Fibroblast of lung (primary cell): ENCODE measurements around the gene SLC38A2. TPM values are rescaled to one million over a fixed set of nuclear protein-coding genes. Genes with fewer than 3 reads are reported as not detected.

Source experiments
- DNase-seq, 2 donors: peaks; one replicate each; pipeline versions ENCODE4 v3.0.0 to v3.0.0-alpha.2; 2010; ENCODE audit warnings: low read depth in 2 of 2
- H2AFZ ChIP-seq: 2 replicates; pipeline ENCODE4 v1.5.1; 2012; ENCODE audit warnings: low read length, control low read depth, inconsistent platforms
- H3K27ac ChIP-seq: 2 replicates; pipeline ENCODE4 v1.5.1; 2011; ENCODE audit warnings: low read length, control low read depth; ENCODE audit not compliant: insufficient read depth
- H3K27me3 ChIP-seq: 2 replicates; pipeline ENCODE4 v1.5.1; 2011; ENCODE audit warnings: mild to moderate bottlenecking, low read length; ENCODE audit not compliant: control insufficient read depth, insufficient read depth
- H3K36me3 ChIP-seq: 2 replicates; pipeline ENCODE4 v1.5.1; 2011; ENCODE audit warnings: low read length; ENCODE audit not compliant: control insufficient read depth, insufficient read depth
- H3K4me1 ChIP-seq: 2 replicates; pipeline ENCODE4 v1.5.1; 2011; ENCODE audit warnings: low read length; ENCODE audit not compliant: control insufficient read depth, insufficient read depth; ENCODE audit errors: extremely low read depth
- H3K4me2 ChIP-seq: 2 replicates; pipeline ENCODE4 v1.5.1; 2011; ENCODE audit warnings: low read length, control low read depth; ENCODE audit not compliant: insufficient read depth; ENCODE audit errors: extremely low read depth
- H3K4me3 ChIP-seq, 4 experiments: fragments of 200-600 bp in 1 of 4; sonication (generic) in 1 of 4; replicated peaks in 1 of 4; 2 replicates each; pipeline ENCODE4 v1.5.1; 2011 to 2016; ENCODE audit warnings: low read length in 4 of 4, low read depth in 3 of 4, mild to moderate bottlenecking in 3 of 4, control low read depth in 2 of 4, inconsistent platforms in 1 of 4, mixed read lengths in 1 of 4; ENCODE audit not compliant: insufficient read depth in 1 of 4; ENCODE audit errors: control extremely low read depth in 1 of 4
- H3K79me2 ChIP-seq: 2 replicates; pipeline ENCODE4 v1.5.1; 2012; ENCODE audit warnings: mild to moderate bottlenecking, low read length, inconsistent platforms; ENCODE audit not compliant: control insufficient read depth, insufficient read depth
- H3K9ac ChIP-seq: 2 replicates; pipeline ENCODE4 v1.5.1; 2011; ENCODE audit warnings: mild to moderate bottlenecking, low read length, control low read depth; ENCODE audit not compliant: insufficient read depth
- H3K9me3 ChIP-seq: 2 replicates; pipeline ENCODE4 v1.5.1; 2012; ENCODE audit warnings: low read depth, low read length; ENCODE audit not compliant: control insufficient read depth, insufficient read depth
- H4K20me1 ChIP-seq: 2 replicates; pipeline ENCODE4 v1.5.1; 2011; ENCODE audit warnings: low read length; ENCODE audit not compliant: control insufficient read depth, insufficient read depth; ENCODE audit errors: extremely low read depth
- EZH2 ChIP-seq: IDR thresholded peaks from 2 replicates; pipeline ENCODE4 v1.5.1; 2012; ENCODE audit warnings: low read length, control low read depth, mild to moderate bottlenecking; ENCODE audit errors: missing control alignments
- polyA plus RNA-seq, 2 donors: library from polyadenylated mRNA; depleted of rRNA in 1 of 2; stranded (reverse) in 1 of 2; unstranded in 1 of 2; fragments of >200 nt; gene quantifications; 2 replicates each; pipeline ENCODE4 v1.2.1, GENCODE V29; 2011 to 2012; ENCODE audit warnings: missing spikeins in 1 of 2
- total RNA-seq: library from RNA; depleted of rRNA; stranded (reverse); fragments of >200 nt; gene quantifications from 2 replicates; pipeline ENCODE4 v1.2.1, GENCODE V29; 2014
- TF ChIP-seq, protein P1 (sequence below), 2 donors: IDR thresholded peaks in 1 of 2; conservative IDR thresholded peaks in 1 of 2; 1 replicate in 1 of 2; 2 replicates in 1 of 2; pipeline ENCODE4 v1.5.1; 2011 to 2012; ENCODE audit warnings: low read length in 2 of 2, control low read depth in 1 of 2, inconsistent platforms in 1 of 2, low read depth in 1 of 2, mild to moderate bottlenecking in 1 of 2

The SLC38A2 gene
- total and polyA plus RNA-seq, 2 donors (not counting 1 experiment from before 2014, with no cell fraction given), result 940 to 1,357 TPM

DNA sequence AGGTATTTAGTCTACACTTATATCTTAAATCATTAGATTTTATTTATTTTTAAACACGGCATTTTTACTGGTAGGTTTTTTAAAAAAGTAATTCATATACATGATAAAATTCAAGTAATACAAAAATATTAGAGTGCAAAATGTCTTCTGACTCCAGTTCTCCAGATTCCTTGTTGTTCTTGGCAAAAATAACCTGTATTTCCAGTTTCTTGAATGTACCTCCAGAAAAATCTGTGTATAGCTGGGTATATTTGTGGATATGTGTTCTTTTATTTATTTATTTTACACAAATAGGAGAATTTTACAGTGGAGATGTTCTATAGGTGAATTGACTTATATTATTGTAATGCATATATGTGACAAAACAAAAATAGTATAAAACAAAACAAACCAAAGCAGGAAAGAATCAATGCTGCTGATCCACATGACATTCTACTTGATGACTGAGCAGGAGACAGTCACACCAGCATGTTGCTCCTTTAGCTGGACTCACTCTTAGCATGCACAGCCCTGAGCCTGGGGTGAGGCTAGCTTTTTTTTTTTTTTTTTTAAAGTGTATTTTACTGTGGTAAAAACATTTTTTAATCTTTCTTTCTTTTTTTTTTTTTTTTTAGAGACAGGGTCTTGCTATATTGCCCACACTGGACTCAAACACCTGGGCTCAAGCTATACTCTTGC is 42.2 kb upstream of the SLC38A2 start:
- no peak for TF ChIP-seq EZH2
- TF ChIP-seq, protein P1, sequence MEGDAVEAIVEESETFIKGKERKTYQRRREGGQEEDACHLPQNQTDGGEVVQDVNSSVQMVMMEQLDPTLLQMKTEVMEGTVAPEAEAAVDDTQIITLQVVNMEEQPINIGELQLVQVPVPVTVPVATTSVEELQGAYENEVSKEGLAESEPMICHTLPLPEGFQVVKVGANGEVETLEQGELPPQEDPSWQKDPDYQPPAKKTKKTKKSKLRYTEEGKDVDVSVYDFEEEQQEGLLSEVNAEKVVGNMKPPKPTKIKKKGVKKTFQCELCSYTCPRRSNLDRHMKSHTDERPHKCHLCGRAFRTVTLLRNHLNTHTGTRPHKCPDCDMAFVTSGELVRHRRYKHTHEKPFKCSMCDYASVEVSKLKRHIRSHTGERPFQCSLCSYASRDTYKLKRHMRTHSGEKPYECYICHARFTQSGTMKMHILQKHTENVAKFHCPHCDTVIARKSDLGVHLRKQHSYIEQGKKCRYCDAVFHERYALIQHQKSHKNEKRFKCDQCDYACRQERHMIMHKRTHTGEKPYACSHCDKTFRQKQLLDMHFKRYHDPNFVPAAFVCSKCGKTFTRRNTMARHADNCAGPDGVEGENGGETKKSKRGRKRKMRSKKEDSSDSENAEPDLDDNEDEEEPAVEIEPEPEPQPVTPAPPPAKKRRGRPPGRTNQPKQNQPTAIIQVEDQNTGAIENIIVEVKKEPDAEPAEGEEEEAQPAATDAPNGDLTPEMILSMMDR (conservative IDR thresholded peaks at IDR 0.05 in 1 of 2, IDR thresholded peaks at IDR 0.05 in 1 of 2; ENCODE audit: low read depth in 1 of 2, low read length in 2 of 2), result no peak
- peaks cover 2% of the 10 kb centered on the region for H3K4me1 ChIP-seq
- no peak overlapping the region for H3K27ac ChIP-seq
- H3K79me2 ChIP-seq, result no peaks in the 10 kb centered on the region
- no peak overlapping the region for H3K4me3 ChIP-seq
- H2AFZ ChIP-seq, result no peak overlapping the region
- no peak for DNase-seq
- no peaks in the 10 kb centered on the region for H4K20me1 ChIP-seq
- no peaks in the 10 kb centered on the region for H3K27me3 ChIP-seq
- no peaks in the 10 kb centered on the region for H3K36me3 ChIP-seq
- H3K9me3 ChIP-seq, result no peaks in the 10 kb centered on the region
- H3K9ac ChIP-seq, result no peak overlapping the region
- no peak overlapping the region for H3K4me2 ChIP-seq

DNA sequence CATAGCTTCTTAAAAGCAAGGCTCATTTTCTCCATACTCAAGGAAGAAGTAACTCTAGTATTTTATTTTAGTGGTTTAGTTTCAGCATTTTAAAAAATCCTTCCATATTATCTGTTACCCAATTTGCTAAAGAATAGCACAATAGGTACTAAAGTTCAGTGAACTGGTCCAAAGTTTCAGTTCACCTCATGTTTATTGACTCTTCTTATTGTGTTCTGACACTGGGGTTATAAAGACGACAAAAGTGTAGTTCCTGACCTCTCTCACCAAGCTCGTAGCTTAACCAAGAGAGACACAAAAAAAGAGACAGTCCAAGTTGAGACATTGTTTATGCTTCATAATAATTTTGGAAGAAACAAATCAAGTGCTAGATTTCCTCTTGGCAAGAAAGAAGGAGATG is 40.8 kb upstream of the SLC38A2 start:
- TF ChIP-seq, protein P1 (conservative IDR thresholded peaks at IDR 0.05 in 1 of 2, IDR thresholded peaks at IDR 0.05 in 1 of 2; ENCODE audit: low read depth in 1 of 2, low read length in 2 of 2), result no peak
- TF ChIP-seq EZH2, result no peak
- H3K79me2 ChIP-seq, result no peaks in the 10 kb centered on the region
- no peaks in the 10 kb centered on the region for H4K20me1 ChIP-seq
- H3K36me3 ChIP-seq, result no peaks in the 10 kb centered on the region
- H3K27ac ChIP-seq, result no peak overlapping the region
- no peaks in the 10 kb centered on the region for H3K9me3 ChIP-seq
- no peak overlapping the region for H3K4me2 ChIP-seq
- H3K4me1 ChIP-seq, result peaks cover 2% of the 10 kb centered on the region
- peak overlapping the region; percentile 41 for H2AFZ ChIP-seq
- H3K27me3 ChIP-seq, result no peaks in the 10 kb centered on the region
- no peak for DNase-seq
- no peak overlapping the region for H3K9ac ChIP-seq
- H3K4me3 ChIP-seq, result no peak overlapping the region

DNA sequence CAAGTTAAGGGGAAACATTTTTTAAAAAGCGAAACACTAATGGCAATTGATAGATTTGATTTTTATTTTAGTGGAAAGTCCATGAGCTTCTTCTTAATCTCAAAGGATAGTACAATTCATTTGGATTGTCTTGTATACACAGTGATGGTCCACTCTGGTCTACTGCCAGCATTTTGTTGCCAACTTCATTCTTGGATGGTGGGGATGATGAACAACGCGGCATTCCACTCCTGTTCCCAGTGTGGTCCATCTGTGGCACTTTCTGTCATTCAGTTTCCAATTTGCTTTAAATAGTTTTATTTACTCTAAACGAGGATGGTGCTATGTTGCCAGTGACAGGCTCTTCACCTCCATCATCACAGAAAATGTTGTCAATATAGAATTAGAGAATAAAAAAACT is 40.3 kb upstream of the SLC38A2 start:
- Histone ChIP-seq H3K27me3 (no peaks in the 10 kb centered on the region), H4K20me1 (no peaks in the 10 kb centered on the region), H2AFZ (no peak overlapping the region), H3K9ac (no peak overlapping the region), H3K4me1 (peaks cover 2% of the 10 kb centered on the region), H3K4me3 (no peak overlapping the region), H3K4me2 (no peak overlapping the region), H3K36me3 (no peaks in the 10 kb centered on the region), H3K9me3 (no peaks in the 10 kb centered on the region), H3K27ac (no peak overlapping the region), H3K79me2 (no peaks in the 10 kb centered on the region)
- no peak for TF ChIP-seq EZH2
- TF ChIP-seq, protein P1 (conservative IDR thresholded peaks at IDR 0.05 in 1 of 2, IDR thresholded peaks at IDR 0.05 in 1 of 2; ENCODE audit: low read depth in 1 of 2, low read length in 2 of 2), result no peak
- DNase-seq, result no peak
